Activated CD8-positive, alpha-beta T cell treated with anti-CD3 and anti-CD28 coated beads for 36 hours (primary cell): ENCODE data around the gene RASSF8. TPM values are rescaled to one million over a fixed set of nuclear protein-coding genes. Genes with fewer than 3 reads are reported as not detected.

Experiments used
- ATAC-seq: fragments of 200-7000 bp; cut with Tn5 transposase; one replicate; pipeline ENCODE4 v1.10.0; 2021; ENCODE audit warnings: mild to moderate bottlenecking, moderate library complexity
- CTCF ChIA-PET: fragments of 350-600 bp; sonication (Branson Sonifier 250); formaldehyde crosslinking; loops from one replicate; lab custom pipeline; 2021; ENCODE audit warnings: antibody characterized with exemption; lab: Charles Lee
- POLR2A ChIA-PET: fragments of 350-600 bp; sonication (Branson Sonifier 250); formaldehyde crosslinking; loops from one replicate; lab custom pipeline; 2021; ENCODE audit warnings: antibody characterized with exemption; lab: Charles Lee
- DNase-seq: peaks from one replicate; pipeline ENCODE4 v3.0.0-alpha.2; 2020
- H3K27ac Mint-ChIP-seq: one replicate; pipeline ENCODE4 v1.8.0; 2021; ENCODE audit warnings: mild to moderate bottlenecking, mixed read lengths
- H3K27me3 Mint-ChIP-seq: one replicate; pipeline ENCODE4 v1.8.0; 2021; ENCODE audit warnings: mixed read lengths
- H3K36me3 Mint-ChIP-seq: one replicate; pipeline ENCODE4 v1.8.0; 2021; ENCODE audit warnings: low read depth, mixed read lengths
- H3K4me1 Mint-ChIP-seq: one replicate; pipeline ENCODE4 v1.8.0; 2021; ENCODE audit warnings: low read depth, mixed read lengths
- H3K4me3 Mint-ChIP-seq: one replicate; pipeline ENCODE4 v1.8.0; 2021; ENCODE audit warnings: mild to moderate bottlenecking, moderate library complexity, mixed read lengths
- H3K9me3 Mint-ChIP-seq: one replicate; pipeline ENCODE4 v1.8.0; 2021; ENCODE audit warnings: mixed read lengths
- intact Hi-C: fragments of 100-400 bp; cut with micrococcal nuclease; formaldehyde crosslinking; loops from one replicate; pipeline ENCODE4 v1.10.0; 2022
- total RNA-seq, 2 experiments: library from RNA; stranded (reverse); gene quantifications; one replicate each; pipeline ENCODE4 v1.2.3, GENCODE V29; 2021
- TF ChIP-seq, protein P1 (sequence below): fragments of 200-600 bp; IDR thresholded peaks from one replicate; pipeline ENCODE4 v1.8.0; 2022; ENCODE audit warnings: antibody characterized with exemption, mild to moderate bottlenecking

Gene RASSF8
- total RNA-seq, 2 experiments from 2014 or later: not detected

DNA sequence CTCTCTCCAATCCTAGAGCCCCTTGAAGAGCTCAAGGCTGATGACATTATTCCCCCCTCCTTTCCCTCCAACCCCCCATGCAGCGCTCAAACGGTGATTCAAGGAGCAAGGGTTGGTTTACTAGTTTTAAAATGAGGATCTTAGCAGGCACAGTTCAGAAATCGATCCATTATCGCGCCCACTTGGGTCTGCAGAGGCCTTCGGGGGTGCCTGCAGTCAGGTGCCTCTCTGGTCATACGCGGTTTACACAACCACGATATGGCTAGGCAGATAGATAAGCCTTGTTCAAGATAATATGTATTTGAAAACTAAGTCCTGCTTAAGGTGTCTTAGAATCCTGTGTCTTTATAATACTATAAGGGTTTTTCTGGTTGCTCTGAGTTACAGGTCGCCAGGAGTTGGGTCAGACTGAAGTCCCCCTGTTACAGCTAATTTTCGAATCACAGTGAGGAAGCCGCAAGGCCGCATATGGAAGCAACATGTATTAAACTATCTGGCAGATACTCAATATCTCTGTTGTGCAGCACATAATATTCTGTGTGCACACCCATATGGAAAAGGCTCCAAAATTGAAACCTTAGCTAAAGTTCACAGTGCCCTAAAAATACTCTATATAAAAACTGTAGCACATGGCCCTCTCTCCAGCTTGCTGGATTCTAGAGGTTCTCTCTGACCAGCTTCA is 156.4 kb downstream of the RASSF8 start:
- no peaks in the 10 kb centered on the region for H3K9me3 Mint-ChIP-seq
- TF ChIP-seq, protein P1, sequence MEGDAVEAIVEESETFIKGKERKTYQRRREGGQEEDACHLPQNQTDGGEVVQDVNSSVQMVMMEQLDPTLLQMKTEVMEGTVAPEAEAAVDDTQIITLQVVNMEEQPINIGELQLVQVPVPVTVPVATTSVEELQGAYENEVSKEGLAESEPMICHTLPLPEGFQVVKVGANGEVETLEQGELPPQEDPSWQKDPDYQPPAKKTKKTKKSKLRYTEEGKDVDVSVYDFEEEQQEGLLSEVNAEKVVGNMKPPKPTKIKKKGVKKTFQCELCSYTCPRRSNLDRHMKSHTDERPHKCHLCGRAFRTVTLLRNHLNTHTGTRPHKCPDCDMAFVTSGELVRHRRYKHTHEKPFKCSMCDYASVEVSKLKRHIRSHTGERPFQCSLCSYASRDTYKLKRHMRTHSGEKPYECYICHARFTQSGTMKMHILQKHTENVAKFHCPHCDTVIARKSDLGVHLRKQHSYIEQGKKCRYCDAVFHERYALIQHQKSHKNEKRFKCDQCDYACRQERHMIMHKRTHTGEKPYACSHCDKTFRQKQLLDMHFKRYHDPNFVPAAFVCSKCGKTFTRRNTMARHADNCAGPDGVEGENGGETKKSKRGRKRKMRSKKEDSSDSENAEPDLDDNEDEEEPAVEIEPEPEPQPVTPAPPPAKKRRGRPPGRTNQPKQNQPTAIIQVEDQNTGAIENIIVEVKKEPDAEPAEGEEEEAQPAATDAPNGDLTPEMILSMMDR: no peak
- no peak for ATAC-seq
- CTCF ChIA-PET: interaction anchor here (0.8 to 1.5 kb wide), 2 partner anchors 18 to 20 kb away, joined by 4 to 7 read pairs; no protein-coding TSS in a partner anchor
- no peak for DNase-seq
- peaks cover 7% of the 10 kb centered on the region for H3K4me1 Mint-ChIP-seq
- H3K27me3 Mint-ChIP-seq: peaks cover 42% of the 10 kb centered on the region
- no peak overlapping the region for H3K27ac Mint-ChIP-seq
- intact Hi-C loops: loop anchor here (10.0 kb wide), 2 partner anchors 410 to 500 kb away; no protein-coding TSS in a partner anchor
- POLR2A ChIA-PET: no interaction called here
- H3K4me3 Mint-ChIP-seq: peak overlapping the region; percentile 38
- no peaks in the 10 kb centered on the region for H3K36me3 Mint-ChIP-seq

DNA sequence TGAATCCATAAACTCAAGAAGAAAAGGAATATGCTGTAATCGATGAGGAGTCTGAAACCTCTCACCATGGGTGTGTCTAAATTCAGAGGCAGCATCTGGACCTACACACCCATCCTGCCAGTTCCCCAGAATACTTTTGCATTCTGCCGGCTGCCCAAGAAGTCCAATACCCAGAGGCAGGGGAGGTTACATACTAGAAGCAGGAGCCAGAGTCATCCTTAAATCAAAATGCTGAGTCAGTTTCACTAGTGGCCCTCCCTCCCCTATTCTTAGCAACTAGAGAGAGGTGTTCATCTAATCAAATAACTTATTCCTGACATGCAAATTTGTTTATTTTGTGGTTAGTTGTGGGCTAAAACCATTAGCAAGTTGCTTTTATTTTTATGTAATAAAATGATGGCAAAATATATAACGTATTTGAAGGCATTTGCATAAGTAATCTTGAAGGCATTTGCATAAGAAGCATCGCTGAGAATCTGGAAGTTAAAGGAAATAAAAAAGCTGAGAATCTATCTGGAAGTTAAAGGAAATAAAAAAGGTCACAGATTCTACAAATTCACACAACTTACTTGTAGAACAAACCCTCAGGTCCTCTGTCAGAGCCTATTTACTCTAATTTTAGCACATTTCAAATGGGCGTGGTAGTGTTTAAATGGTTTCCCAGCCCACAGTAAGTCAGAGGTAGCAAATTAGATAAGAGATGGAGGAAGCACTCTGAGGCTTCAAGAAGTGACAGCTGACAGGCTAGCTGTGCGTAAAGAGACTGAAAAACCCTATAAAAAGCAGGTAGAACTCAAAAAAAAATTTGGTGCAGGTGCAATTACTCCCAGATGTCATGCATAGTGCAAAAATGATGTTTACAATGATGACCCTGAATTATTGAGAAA is 158.6 kb downstream of the RASSF8 start:
- Mint-ChIP-seq H3K36me3 (no peaks in the 10 kb centered on the region), H3K4me3 (no peak overlapping the region), H3K9me3 (no peaks in the 10 kb centered on the region), H3K27ac (no peak overlapping the region), H3K27me3 (peaks cover 52% of the 10 kb centered on the region), H3K4me1 (peaks cover 11% of the 10 kb centered on the region)
- TF ChIP-seq, protein P1: no peak
- POLR2A ChIA-PET: no interaction called here
- intact Hi-C loops: loop anchor here (10.0 kb wide), 2 partner anchors 408 to 498 kb away; no protein-coding TSS in a partner anchor
- CTCF ChIA-PET: interaction anchor here (0.5 to 2.0 kb wide), 2 partner anchors 12 to 386 kb away, joined by 3 to 5 read pairs; no protein-coding TSS in a partner anchor
- no peak for DNase-seq
- ATAC-seq: no peak

GRCh38 chr12:26118308-26118707 is 159.8 kb downstream of the RASSF8 start:
- Mint-ChIP-seq H3K9me3 (no peaks in the 10 kb centered on the region), H3K4me1 (peaks cover 16% of the 10 kb centered on the region), H3K27ac (no peak overlapping the region), H3K27me3 (peaks cover 51% of the 10 kb centered on the region), H3K36me3 (no peaks in the 10 kb centered on the region), H3K4me3 (no peak overlapping the region)
- DNase-seq (no peak), ATAC-seq (no peak)
- POLR2A ChIA-PET: no interaction called here
- intact Hi-C loops: loop anchor here (10.0 kb wide), 2 partner anchors 406 to 496 kb away; no protein-coding TSS in a partner anchor
- CTCF ChIA-PET: interaction anchor here (1.1 to 1.9 kb wide), 4 partner anchors 21 to 496 kb away, joined by 3 to 8 read pairs (median 3); no protein-coding TSS in a partner anchor
- TF ChIP-seq, protein P1: no peak

- CTCF ChIA-PET: interaction anchor here (0.8 to 1.9 kb wide), 8 partner anchors 9 to 533 kb away, joined by 3 to 8 read pairs (median 3); no protein-coding TSS in a partner anchor
- TF ChIP-seq, protein P1: peak; percentile 38
- H3K27ac Mint-ChIP-seq: no peak overlapping the region
- DNase-seq (no peak), ATAC-seq (no peak)
- intact Hi-C loops: loop anchor here (10.0 kb wide), 2 partner anchors 405 to 495 kb away; no protein-coding TSS in a partner anchor
- peaks cover 20% of the 10 kb centered on the region for H3K4me1 Mint-ChIP-seq
- no peaks in the 10 kb centered on the region for H3K9me3 Mint-ChIP-seq
- no peak overlapping the region for H3K4me3 Mint-ChIP-seq
- no peaks in the 10 kb centered on the region for H3K36me3 Mint-ChIP-seq
- H3K27me3 Mint-ChIP-seq: peaks cover 60% of the 10 kb centered on the region
- POLR2A ChIA-PET: no interaction called here
Observed at GRCh38 chr12:26119391-26119989, 161.0 kb downstream of the RASSF8 start.
